AG10803 (cell line): ENCODE measurements around the gene PLEKHG2.

Experiments used
- DNase-seq: peaks from one replicate; pipeline ENCODE4 v3.0.0; 2010; ENCODE audit warnings: low read depth
- H3K4me3 ChIP-seq: 2 replicates; pipeline ENCODE4 v1.5.1; 2011; ENCODE audit warnings: mild to moderate bottlenecking, low read length, control low read depth
- CTCF ChIP-seq: conservative IDR thresholded peaks from 2 replicates; pipeline ENCODE4 v1.5.1; 2011; ENCODE audit warnings: mild to moderate bottlenecking, low read length, control low read depth, inconsistent platforms

Gene PLEKHG2

DNA sequence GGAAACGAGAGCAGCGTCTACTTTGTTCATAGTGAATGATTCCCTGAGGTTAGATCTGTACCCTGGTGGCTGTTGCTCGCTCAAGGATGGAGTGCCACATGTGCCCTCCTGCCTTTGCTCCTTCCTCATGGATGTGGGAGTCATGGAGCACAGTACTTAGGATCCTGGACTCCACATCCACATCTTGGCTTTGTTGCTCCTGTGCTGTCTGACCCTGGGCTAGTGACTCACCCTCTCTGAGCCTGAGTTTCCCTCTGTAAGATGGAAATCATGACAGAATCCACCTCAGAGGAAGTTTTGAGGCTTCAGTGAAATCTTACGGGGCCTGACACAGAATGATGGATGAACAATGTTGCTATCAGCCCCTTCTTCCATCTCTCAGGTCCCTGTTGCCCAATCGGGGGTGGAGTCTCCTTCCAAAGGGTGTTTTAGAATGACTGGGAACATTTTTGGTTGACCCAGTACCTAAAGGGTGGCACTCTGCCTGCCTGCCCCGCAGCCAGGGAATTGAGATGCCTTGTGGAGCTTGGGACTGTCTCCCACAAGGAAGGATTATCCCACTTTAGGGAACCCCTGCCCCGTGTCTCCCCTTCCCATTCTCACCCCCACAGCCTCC is 58.4 kb downstream of the PLEKHG2 start:
- no peak for DNase-seq
- no peak for TF ChIP-seq CTCF
- no peak overlapping the region for H3K4me3 ChIP-seq

- no peak for DNase-seq
- no peak overlapping the region for H3K4me3 ChIP-seq
- no peak for TF ChIP-seq CTCF
These were observed 59.5 kb downstream of the PLEKHG2 start for GRCh38 chr19:39471756-39472536.

DNA sequence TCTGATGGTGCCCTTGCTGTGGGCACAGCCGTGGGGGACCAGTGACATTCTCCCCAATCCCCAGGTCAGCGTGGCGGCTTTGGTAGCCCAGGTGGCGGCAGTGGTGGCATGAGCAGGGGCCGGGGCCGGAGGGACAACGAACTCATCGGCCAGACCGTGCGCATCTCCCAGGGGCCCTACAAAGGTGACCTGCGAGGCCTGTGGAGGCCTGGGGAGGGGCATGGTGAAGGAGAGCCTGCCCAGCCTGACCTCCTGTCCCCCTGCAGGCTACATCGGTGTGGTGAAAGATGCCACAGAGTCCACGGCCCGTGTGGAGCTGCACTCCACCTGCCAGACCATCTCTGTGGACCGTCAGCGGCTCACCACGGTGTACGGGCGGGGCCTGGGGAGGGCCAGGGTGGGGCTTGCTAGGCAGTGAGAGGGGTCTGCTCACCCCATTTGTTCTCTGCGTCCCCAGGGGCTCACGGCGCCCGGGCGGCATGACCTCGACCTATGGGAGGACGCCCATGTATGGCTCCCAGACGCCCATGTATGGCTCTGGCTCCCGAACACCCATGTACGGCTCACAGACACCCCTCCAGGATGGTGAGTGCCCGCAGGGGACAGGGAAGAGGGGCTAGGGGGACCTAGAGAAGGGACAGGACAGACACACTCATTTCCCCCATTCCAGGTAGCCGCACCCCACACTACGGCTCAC is 60.4 kb downstream of the PLEKHG2 start:
- TF ChIP-seq CTCF: no peak
- no peak for DNase-seq
- H3K4me3 ChIP-seq: no peak overlapping the region

- H3K4me3 ChIP-seq: no peak overlapping the region
These were observed 61.0 kb downstream of the PLEKHG2 start for GRCh38 chr19:39473443-39473960.

GRCh38 chr19:39474139-39474620 is 61.7 kb downstream of the PLEKHG2 start:
- H3K4me3 ChIP-seq: no peak overlapping the region
- DNase-seq: peak; percentile 19
- TF ChIP-seq CTCF: peak; percentile 74

More at GRCh38 chr19:39473443-39473960, 61.0 kb downstream of the PLEKHG2 start:
- DNase-seq: no peak
- TF ChIP-seq CTCF: no peak

GRCh38 chr19:39475748-39476147 is 63.3 kb downstream of the PLEKHG2 start:
- no peak for TF ChIP-seq CTCF
- no peak overlapping the region for H3K4me3 ChIP-seq
- DNase-seq: no peak
